Measurements from ENCODE around the gene DTX4. TPM values are rescaled to one million over a fixed set of nuclear protein-coding genes. Genes with fewer than 3 reads are reported as not detected.

The DTX4 gene
- total RNA-seq, 2 donors from 2014 or later: 4.7 to 8.8 TPM

DNA sequence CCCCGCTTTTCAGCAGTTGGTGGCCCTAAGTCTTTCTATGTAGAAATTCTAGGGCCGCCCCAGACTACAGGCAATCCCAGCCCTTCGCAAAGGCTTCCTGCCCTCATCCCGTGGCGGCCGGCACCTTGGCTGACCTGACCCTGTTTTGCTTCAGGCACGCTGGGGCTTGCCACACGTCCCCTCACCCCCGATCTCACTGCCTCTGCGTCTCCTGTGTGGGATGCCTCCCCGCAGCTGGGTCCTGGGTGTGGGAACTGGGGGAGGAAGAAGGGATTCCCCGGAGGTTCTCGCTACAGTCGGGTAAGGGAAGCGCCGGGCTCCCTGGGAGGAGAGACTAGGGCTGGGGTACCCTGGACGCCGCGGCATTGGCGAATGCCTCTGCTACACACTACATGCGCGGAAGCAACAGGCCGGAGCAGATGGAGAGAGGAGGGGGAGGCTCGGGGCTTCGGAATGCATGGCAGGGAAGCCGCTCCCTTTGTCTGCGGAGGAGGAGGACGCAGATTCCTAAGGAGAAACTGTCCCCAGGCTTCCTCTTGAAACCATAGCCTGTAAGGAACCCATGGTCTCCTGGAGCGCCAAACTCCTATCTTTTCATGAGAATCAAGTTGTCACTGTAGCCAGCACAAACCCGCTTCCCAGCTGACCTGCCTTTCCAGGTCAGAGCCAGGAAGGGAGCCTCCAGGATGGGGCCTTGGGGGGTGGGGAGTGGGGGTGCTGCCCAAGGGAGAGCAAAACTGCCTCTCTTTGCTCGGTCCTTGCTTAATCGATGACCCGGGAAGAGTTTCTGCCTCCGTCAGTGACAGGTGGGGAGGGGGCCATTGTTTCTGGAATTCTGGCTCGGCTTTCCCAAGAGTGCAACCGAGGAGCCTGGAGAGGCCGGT is 1.4 kb downstream of the DTX4 start:
- no peak for DNase-seq (ENCODE audit: low spot score)
- Histone ChIP-seq H3K27ac (no peak overlapping the region), H3K27me3 (replicated peaks; ENCODE audit: insufficient read depth) (no peaks in the 10 kb centered on the region), H3K4me1 (ENCODE audit: control insufficient read depth in 1 of 2, low read depth in 2 of 2) (peaks cover 0 to 17% of the 10 kb centered on the region in 2 donors), H3K36me3 (no peaks in the 10 kb centered on the region), H3K4me3 (peak overlapping the region; percentile 94), H3K9me3 (no peaks in the 10 kb centered on the region)
- TF ChIP-seq CTCF (IDR thresholded peaks at IDR 0.05): no peak
- ATAC-seq (ENCODE audit: insufficient number of reproducible peaks, low FRiP score, low read depth): no peak

GRCh38 chr11:59173964-59174663 is 2.2 kb downstream of the DTX4 start:
- Histone ChIP-seq H3K9me3 (no peaks in the 10 kb centered on the region), H3K36me3 (no peaks in the 10 kb centered on the region), H3K4me1 (ENCODE audit: control insufficient read depth in 1 of 2, low read depth in 2 of 2) (peaks cover 0 to 17% of the 10 kb centered on the region in 2 donors), H3K4me3 (peak overlapping the region; percentile 94), H3K27ac (no peak overlapping the region), H3K27me3 (replicated peaks; ENCODE audit: insufficient read depth) (no peaks in the 10 kb centered on the region)
- ATAC-seq (ENCODE audit: insufficient number of reproducible peaks, low FRiP score, low read depth) (no peak), DNase-seq (ENCODE audit: low spot score) (no peak)
- TF ChIP-seq CTCF (IDR thresholded peaks at IDR 0.05): no peak

- H3K27me3 ChIP-seq (replicated peaks; ENCODE audit: insufficient read depth): no peaks in the 10 kb centered on the region
Observed at GRCh38 chr11:59174664-59175033, 2.7 kb downstream of the DTX4 start.

DNA sequence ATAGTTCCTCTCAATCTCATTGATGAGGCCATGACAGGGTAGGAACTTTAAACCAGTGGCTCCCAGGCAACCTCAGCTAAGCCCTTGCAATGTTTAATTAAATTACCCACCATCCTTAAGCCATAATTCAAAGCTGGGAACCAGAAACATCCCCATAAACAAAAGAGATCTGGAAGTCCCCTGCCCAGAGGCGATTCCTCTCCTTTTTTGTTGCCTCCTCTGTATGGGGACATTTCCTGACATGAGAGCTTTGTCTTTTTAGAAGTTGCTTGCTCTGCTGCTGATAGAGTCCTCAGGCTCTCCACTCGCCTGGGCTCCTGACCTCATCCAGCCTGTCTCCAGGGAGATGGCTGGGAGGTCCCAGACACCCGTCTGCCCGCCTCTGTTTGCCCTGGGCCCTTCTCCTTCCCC is 3.2 kb downstream of the DTX4 start:
- Histone ChIP-seq H3K27me3 (replicated peaks; ENCODE audit: insufficient read depth) (no peaks in the 10 kb centered on the region), H3K4me1 (ENCODE audit: control insufficient read depth in 1 of 2, low read depth in 2 of 2) (peaks cover 0 to 17% of the 10 kb centered on the region in 2 donors), H3K9me3 (no peaks in the 10 kb centered on the region), H3K36me3 (no peaks in the 10 kb centered on the region), H3K27ac (no peak overlapping the region), H3K4me3 (no peak overlapping the region)
- DNase-seq (ENCODE audit: low spot score) (no peak), ATAC-seq (ENCODE audit: insufficient number of reproducible peaks, low FRiP score, low read depth) (no peak)
- TF ChIP-seq CTCF (IDR thresholded peaks at IDR 0.05): no peak

More at GRCh38 chr11:59174664-59175033, 2.7 kb downstream of the DTX4 start:
- no peaks in the 10 kb centered on the region for H3K36me3 ChIP-seq
- no peaks in the 10 kb centered on the region for H3K9me3 ChIP-seq
- no peak for DNase-seq (ENCODE audit: low spot score)
- peaks cover 0 to 17% of the 10 kb centered on the region in 2 donors for H3K4me1 ChIP-seq (ENCODE audit: control insufficient read depth in 1 of 2, low read depth in 2 of 2)
- no peak overlapping the region for H3K27ac ChIP-seq
- no peak for TF ChIP-seq CTCF (IDR thresholded peaks at IDR 0.05)
- no peak overlapping the region for H3K4me3 ChIP-seq
- ATAC-seq (ENCODE audit: insufficient number of reproducible peaks, low FRiP score, low read depth): no peak

DNA sequence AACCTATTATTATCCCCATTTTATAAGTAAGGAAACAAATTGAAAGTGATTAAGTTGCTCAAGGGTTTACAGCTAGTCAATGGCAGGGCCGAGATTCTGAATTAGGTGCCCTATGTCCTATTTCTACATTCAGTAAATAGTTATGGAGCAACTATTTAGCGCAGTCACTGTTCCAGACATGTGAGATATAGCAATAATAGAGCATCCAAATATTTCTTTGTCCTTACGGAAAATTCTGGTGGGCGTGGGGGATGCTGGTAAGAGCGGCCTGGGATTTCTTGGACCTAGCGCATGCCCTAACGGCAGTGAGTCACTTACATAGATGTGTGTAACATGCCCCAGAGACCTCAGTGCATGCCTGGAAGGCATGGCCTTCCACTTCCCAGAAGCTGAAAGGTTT is 4.4 kb downstream of the DTX4 start:
- ATAC-seq (ENCODE audit: insufficient number of reproducible peaks, low FRiP score, low read depth): no peak
- Histone ChIP-seq H3K27me3 (replicated peaks; ENCODE audit: insufficient read depth) (no peaks in the 10 kb centered on the region), H3K27ac (no peak overlapping the region), H3K4me3 (no peak overlapping the region), H3K4me1 (ENCODE audit: control insufficient read depth in 1 of 2, low read depth in 2 of 2) (peaks cover 0 to 17% of the 10 kb centered on the region in 2 donors), H3K36me3 (no peaks in the 10 kb centered on the region), H3K9me3 (no peaks in the 10 kb centered on the region)
- no peak for TF ChIP-seq CTCF (IDR thresholded peaks at IDR 0.05)
- no peak for DNase-seq (ENCODE audit: low spot score)

Measured in thoracic aorta (tissue), 2 donors.